ENCODE measurements around the gene PAIP2. TPM values are rescaled to one million over a fixed set of nuclear protein-coding genes. Genes with fewer than 3 reads are reported as not detected.

PAIP2 gene
- 68.5 TPM for total RNA-seq

GRCh38 chr5:139341689-139342422, at the start of gene PAIP2:
Gene PAIP2, plus strand, starts transcription at chr5:139341854. Its CDS starts 21,931 bp downstream, at chr5:139363785.

GRCh38 chr5:139293507-139294373, 47.9 kb upstream of the PAIP2 start, which contains the start of gene MATR3:
Gene MATR3, plus strand, starts transcription at chr5:139293740. Its CDS starts 13,676 bp downstream, at chr5:139307416.

GRCh38 chr5:139383275-139383992, 41.8 kb downstream of the PAIP2 start, which contains the start of gene SLC23A1:
Gene SLC23A1, minus strand, starts transcription at chr5:139383297. Its CDS starts 44 bp downstream, at chr5:139383253.

GRCh38 chr5:139389701-139390638, 48.3 kb downstream of the PAIP2 start, which contains the start of gene MZB1:
Gene MZB1, minus strand, starts transcription at chr5:139389913. Its CDS starts 57 bp downstream, at chr5:139389856.

GRCh38 chr5:139394654-139395566, 53.3 kb downstream of the PAIP2 start, which contains the start of gene PROB1:
Gene PROB1, minus strand, starts transcription at chr5:139395104. Its CDS starts 23 bp downstream, at chr5:139395081.

GRCh38 chr5:139403787-139404483, 62.3 kb downstream of the PAIP2 start, which contains the start of gene SPATA24:
Gene SPATA24, minus strand, starts transcription at chr5:139404089. Its CDS starts 29 bp downstream, at chr5:139404060.

Small RNA genes within 50 kb of the gene (small RNA-seq; reads per million reads assigned to genes)
- not detected for gene RNA5SP195 (ENCODE audit: low replicate concordance)

Other genes with a start within 250 kb of the PAIP2 start
- 36.1 TPM for gene SIL1, start 143.5 kb upstream of the PAIP2 start, total RNA-seq
- 334 TPM for gene MATR3, start 48.1 kb upstream of the PAIP2 start, total RNA-seq
- gene SLC23A1, start 41.4 kb downstream of the PAIP2 start, total RNA-seq = 6.2 TPM
- 0.93 TPM for gene MZB1, start 48.1 kb downstream of the PAIP2 start, total RNA-seq
- 11.2 TPM for gene PROB1, start 53.2 kb downstream of the PAIP2 start, total RNA-seq
- 5.5 TPM for gene SPATA24, start 62.2 kb downstream of the PAIP2 start, total RNA-seq
- 11.2 TPM for gene DNAJC18, start 97.7 kb downstream of the PAIP2 start, total RNA-seq
- gene ECSCR, start 120.9 kb downstream of the PAIP2 start, total RNA-seq = 24.9 TPM
- not detected for gene SMIM33, start 129.2 kb downstream of the PAIP2 start, total RNA-seq
- gene STING1, start 140.9 kb downstream of the PAIP2 start, total RNA-seq = 48.5 TPM
- 70.9 TPM for gene UBE2D2, start 219.5 kb downstream of the PAIP2 start, total RNA-seq

Data from metanephros (tissue), 2 donors.